Breast epithelium (tissue), 4 donors: ENCODE data around the gene SCN10A. TPM values are rescaled to one million over a fixed set of nuclear protein-coding genes. Genes with fewer than 3 reads are reported as not detected.

ENCODE experiments used
- DNase-seq, 2 donors: peaks; one replicate each; pipeline ENCODE4 v3.0.0-alpha.2; 2019; ENCODE audit warnings: low spot score in 2 of 2
- H3K27ac ChIP-seq, 2 donors: fragments of 200-600 bp; sonication (generic) in 1 of 2; one replicate each; pipeline ENCODE4 v1.5.1; 2016 to 2019; ENCODE audit warnings: mild to moderate bottlenecking in 1 of 2
- H3K27me3 ChIP-seq, 2 donors: fragments of 200-600 bp; sonication (generic) in 1 of 2; one replicate each; pipeline versions ENCODE4 v1.5.1 to v1.6.0; 2017 to 2019; ENCODE audit warnings: control low read depth in 1 of 2, mild to moderate bottlenecking in 1 of 2
- H3K36me3 ChIP-seq: fragments of 200-600 bp; one replicate; pipeline ENCODE4 v1.5.1; 2019
- H3K4me1 ChIP-seq, 2 donors: fragments of 200-600 bp; sonication (generic); one replicate each; pipeline ENCODE4 v1.5.1; 2016 to 2019; ENCODE audit warnings: control low read depth in 1 of 2
- H3K4me3 ChIP-seq, 3 donors: fragments of 200-600 bp; sonication (generic); 1 replicate in 2 of 3; 2 replicates in 1 of 3; pipeline ENCODE4 v1.5.1; 2016 to 2019; ENCODE audit warnings: mild to moderate bottlenecking in 3 of 3, moderate library complexity in 2 of 3
- H3K9me3 ChIP-seq, 2 donors: fragments of 200-600 bp; sonication (generic) in 1 of 2; one replicate each; pipeline ENCODE4 v1.5.1; 2016 to 2019; ENCODE audit warnings: control low read depth in 1 of 2
- POLR2A ChIP-seq: fragments of 450-650 bp; IDR thresholded peaks from one replicate; pipeline ENCODE4 v1.6.1; 2016; ENCODE audit warnings: antibody characterized with exemption, mild to moderate bottlenecking, moderate library complexity
- POLR2AphosphoS5 ChIP-seq, 3 donors: sonication (generic); formaldehyde crosslinking; IDR thresholded peaks; one replicate each; pipeline ENCODE4 v1.6.1; 2017; ENCODE audit warnings: antibody characterized with exemption in 3 of 3
- intact Hi-C: fragments of 100-400 bp; cut with DNase I; formaldehyde crosslinking; loops from one replicate; pipeline ENCODE4 v1.15.1; 2023; ENCODE audit warnings: low total_unique reads
- total RNA-seq, 3 donors: library from RNA; depleted of rRNA; stranded (reverse); fragments of >200 nt; gene quantifications; one replicate each; pipeline ENCODE4 v1.1.0, GENCODE V29; 2016
- TF ChIP-seq, protein P1 (sequence below), 3 donors: fragments of 450-650 bp; IDR thresholded peaks; one replicate each; pipeline ENCODE4 v1.5.1; 2016 to 2017; ENCODE audit warnings: antibody characterized with exemption in 3 of 3, mild to moderate bottlenecking in 3 of 3, moderate library complexity in 3 of 3

SCN10A gene
- total RNA-seq, 3 donors from 2014 or later: not detected

DNA sequence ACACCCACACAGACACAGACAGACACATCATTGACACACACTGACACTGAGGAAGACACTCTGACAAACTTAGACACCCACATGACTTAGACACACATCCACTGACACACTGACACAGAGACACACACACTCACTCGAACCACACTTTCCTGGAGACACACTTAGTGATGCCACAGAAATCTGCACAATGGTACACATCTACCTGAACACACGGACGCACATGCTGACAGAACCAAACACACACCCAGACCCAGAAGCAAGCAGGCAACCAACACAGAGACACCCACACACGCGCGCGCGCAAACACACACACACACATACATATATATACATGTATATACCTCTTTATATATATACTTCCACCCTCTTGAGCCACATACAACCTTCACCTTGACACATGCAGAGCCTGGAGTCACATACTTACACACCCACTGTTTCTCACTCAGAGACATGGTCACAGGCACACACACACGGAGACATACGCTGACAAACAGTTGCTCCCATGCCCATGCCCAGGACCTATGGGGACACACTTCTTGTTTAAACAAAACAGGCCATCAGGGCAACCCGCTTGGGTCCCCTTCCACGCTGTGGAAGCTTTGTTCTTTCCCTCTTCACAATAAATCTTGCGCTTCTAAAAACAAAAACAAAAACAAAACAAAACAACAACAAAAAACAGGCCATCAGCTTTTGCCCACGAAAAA is 165.6 kb downstream of the SCN10A start:
- DNase-seq: no peak
- intact Hi-C loops: no loop called here
- H3K4me3 ChIP-seq: peak overlapping the region in 2 of 3 donors; percentile 54 to 66
- H3K27me3 ChIP-seq: peaks cover 0 to 24% of the 10 kb centered on the region in 2 donors
- H3K27ac ChIP-seq: no peak overlapping the region
- no peaks in the 10 kb centered on the region for H3K4me1 ChIP-seq
- H3K36me3 ChIP-seq: no peaks in the 10 kb centered on the region
- TF ChIP-seq POLR2AphosphoS5 (IDR thresholded peaks at IDR 0.05): no peak
- TF ChIP-seq, protein P1, sequence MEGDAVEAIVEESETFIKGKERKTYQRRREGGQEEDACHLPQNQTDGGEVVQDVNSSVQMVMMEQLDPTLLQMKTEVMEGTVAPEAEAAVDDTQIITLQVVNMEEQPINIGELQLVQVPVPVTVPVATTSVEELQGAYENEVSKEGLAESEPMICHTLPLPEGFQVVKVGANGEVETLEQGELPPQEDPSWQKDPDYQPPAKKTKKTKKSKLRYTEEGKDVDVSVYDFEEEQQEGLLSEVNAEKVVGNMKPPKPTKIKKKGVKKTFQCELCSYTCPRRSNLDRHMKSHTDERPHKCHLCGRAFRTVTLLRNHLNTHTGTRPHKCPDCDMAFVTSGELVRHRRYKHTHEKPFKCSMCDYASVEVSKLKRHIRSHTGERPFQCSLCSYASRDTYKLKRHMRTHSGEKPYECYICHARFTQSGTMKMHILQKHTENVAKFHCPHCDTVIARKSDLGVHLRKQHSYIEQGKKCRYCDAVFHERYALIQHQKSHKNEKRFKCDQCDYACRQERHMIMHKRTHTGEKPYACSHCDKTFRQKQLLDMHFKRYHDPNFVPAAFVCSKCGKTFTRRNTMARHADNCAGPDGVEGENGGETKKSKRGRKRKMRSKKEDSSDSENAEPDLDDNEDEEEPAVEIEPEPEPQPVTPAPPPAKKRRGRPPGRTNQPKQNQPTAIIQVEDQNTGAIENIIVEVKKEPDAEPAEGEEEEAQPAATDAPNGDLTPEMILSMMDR (IDR thresholded peaks at IDR 0.05): no peak
- TF ChIP-seq POLR2A: no peak
- no peaks in the 10 kb centered on the region for H3K9me3 ChIP-seq

DNA sequence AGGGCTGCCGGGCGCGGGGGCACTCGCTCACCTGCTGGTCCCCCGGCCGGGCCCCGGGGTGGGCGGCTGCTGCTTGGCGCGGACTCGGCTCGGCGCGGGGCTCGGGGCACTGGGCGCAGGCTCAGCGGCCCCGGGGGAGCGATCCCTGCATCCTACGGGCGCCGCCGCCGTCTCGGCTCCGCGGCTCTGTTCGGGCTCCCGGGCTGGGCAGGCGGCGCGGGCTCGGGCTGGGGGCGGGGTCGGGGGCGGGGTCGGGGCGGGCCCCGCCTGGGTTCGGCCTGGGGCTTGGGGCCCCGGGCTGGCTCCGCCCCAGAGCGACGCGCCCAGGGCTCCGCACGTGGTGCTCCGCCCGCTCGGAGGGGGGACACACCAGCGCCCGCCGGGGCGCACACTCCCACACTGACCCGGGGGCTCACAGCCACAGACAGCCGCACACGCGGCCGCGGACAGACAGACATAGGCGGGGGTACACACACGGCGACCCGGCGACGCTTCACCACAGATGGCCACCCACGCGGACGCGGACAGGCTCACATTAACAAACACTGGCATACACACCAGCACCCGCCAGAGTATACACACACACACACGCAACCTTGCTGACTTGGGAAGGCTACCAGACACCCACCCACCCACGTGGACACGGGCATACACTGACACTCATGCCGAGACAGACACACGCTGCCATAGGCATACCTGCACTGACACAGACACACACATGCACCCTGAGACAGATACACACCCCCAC is 166.3 kb downstream of the SCN10A start, which contains the start of gene SCN5A:
Gene SCN5A, minus strand, starts transcription at position 188 of the 748 bp plus-strand sequence. CDS start 16,380 bp downstream, outside the sequence.
- Histone ChIP-seq H3K4me1 (no peaks in the 10 kb centered on the region), H3K9me3 (no peaks in the 10 kb centered on the region), H3K27ac (no peak within 1 kb of the TSS), H3K27me3 (peaks cover 0 to 30% of the 10 kb centered on the region in 2 donors), H3K4me3 (peak within 1 kb of the TSS; percentile 41 to 66 (median 54)), H3K36me3 (no peaks in the 10 kb centered on the region)
- intact Hi-C loops: no loop called here
- TF ChIP-seq, protein P1 (IDR thresholded peaks at IDR 0.05): no peak
- TF ChIP-seq POLR2AphosphoS5 (IDR thresholded peaks at IDR 0.05): no peak
- no peak for TF ChIP-seq POLR2A
- DNase-seq: no peak

DNA sequence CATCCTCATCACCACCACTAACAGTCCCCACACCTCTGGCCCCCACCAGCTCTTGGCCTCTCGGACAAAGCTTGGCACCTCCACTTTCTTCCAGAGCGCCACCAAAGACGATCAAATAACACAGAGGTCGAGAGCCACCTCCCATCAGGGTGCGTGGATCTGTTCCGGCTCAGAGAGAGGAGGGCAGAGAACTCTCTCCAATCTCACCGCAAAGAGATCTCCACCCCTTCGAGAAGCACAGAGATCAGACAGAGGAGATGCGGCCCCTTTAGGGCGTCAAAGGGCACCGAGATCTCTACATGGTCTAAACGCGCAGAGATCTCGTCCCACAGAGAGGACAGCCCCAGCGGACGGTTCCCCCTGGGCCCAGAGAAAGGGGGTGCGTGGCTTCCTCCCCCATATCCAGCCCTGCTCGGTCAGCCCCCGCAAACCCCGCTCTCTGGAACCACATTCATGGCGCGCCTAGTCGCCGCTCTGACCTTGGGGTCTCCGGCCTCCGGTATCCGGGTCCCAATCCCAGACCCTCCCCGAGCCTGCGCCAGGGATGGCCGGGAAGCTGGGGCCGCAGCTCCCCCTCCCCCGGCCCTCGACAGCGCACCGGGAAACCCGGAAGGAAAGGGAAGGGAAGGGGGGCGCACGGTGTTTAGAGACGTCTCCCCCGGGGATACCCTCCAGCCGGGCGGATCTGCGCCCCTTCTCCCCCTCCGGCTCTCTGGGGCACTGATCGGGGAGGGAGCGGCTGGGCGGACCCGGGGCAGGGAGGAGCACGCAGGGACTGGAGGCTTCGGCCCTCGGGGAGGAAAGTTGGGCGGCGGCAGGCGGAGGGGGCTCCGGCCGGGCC is 167.1 kb downstream of the SCN10A start:
- Histone ChIP-seq H3K4me3 (peak overlapping the region; percentile 41 to 66 (median 54)), H3K4me1 (no peaks in the 10 kb centered on the region), H3K36me3 (no peaks in the 10 kb centered on the region), H3K27me3 (peaks cover 0 to 31% of the 10 kb centered on the region in 2 donors), H3K27ac (no peak overlapping the region), H3K9me3 (no peaks in the 10 kb centered on the region)
- intact Hi-C loops: no loop called here
- no peak for DNase-seq
- TF ChIP-seq POLR2AphosphoS5 (IDR thresholded peaks at IDR 0.05) (no peak), POLR2A (no peak)
- TF ChIP-seq, protein P1 (IDR thresholded peaks at IDR 0.05): no peak

DNA sequence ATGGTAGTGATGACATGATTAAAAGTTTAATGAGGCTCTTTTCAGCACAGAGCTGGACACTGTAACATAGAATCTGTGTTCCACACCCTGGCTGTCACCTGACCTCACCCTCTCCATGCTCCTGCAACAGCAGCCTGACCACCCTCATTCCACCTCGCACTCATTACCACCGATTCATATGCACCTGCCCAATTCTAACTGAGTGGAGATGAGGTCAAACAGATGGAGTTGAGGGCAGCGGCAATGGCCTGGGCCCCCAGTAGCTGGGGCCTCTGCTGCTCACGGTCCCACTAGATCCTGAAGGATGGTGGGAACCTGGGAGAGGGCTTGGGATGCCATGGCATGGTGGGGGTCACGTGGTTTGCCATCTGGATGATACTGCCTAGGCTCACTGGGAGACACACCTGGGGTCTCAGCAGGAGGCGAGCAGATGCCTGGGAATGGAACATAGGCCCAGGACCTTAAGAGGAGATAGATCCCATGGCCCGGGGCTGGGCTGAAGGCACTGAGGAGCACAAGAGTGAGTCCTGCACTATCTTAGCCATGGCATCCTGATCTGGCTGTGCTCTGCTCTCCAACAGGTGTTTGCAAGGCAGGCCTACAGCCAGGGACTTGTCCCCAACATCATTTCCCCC is 167.9 kb downstream of the SCN10A start:
- intact Hi-C loops: no loop called here
- Histone ChIP-seq H3K27me3 (peaks cover 0 to 31% of the 10 kb centered on the region in 2 donors), H3K4me1 (no peaks in the 10 kb centered on the region), H3K36me3 (no peaks in the 10 kb centered on the region), H3K27ac (no peak overlapping the region), H3K9me3 (no peaks in the 10 kb centered on the region), H3K4me3 (no peak overlapping the region)
- TF ChIP-seq POLR2AphosphoS5 (IDR thresholded peaks at IDR 0.05): no peak
- no peak for TF ChIP-seq POLR2A
- TF ChIP-seq, protein P1 (IDR thresholded peaks at IDR 0.05): no peak
- no peak for DNase-seq
